Activated CD8-positive, alpha-beta memory T cell treated with anti-CD3 and anti-CD28 coated beads for 4 hours (primary cell): ENCODE results near the gene MMP11.

Experiments
- DNase-seq, 2 donors: peaks; one replicate each; pipeline ENCODE4 v3.0.0-alpha.2; 2020; ENCODE audit warnings: low read depth in 2 of 2

Gene MMP11

GRCh38 chr22:23828800-23829680, 56.4 kb downstream of the MMP11 start:
- no peak for DNase-seq

- DNase-seq = no peak
Measured at GRCh38 chr22:23829845-23830372, 57.3 kb downstream of the MMP11 start.

DNA sequence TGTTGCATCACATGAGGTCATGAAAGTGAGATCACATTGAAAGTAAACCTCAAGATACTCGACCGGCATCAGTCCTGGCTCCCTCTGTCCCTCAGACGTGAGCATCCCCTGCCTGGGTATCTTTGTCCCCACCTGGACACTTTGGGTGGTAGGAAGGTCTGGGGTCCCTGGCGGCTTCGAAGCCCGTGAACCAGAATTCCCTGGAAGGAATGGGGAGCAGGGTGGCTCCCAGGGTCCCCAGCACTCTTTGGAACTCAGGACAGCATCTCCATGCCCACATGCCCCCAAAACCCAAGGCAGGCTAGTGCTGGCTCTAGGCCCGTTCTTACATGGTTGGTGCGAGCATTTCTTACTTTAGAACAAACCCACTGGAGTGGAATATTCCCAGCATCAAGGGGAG, 58.6 kb downstream of the MMP11 start:
- DNase-seq = no peak

DNA sequence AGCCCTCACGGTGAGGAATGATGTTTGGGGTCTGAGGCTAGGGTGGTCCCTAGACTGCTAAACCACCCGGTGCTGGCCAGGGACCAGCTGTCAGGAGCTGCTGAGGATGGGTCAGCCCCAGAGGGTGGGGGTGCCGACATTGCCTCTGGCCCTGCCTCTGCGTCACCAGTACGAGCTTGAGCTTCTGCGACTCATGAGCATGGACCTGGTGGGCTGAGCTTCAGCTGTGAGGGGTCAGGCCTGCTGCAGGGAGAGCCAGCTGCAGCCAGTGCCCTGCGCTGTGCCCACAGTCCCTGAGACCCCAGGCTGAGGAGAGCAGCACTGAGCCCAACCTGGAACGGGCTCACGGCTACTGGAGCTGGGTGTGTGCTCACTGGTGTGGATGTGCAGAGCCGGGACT, 59.1 kb downstream of the MMP11 start:
- DNase-seq = no peak

GRCh38 chr22:23832226-23833016, 59.8 kb downstream of the MMP11 start:
- DNase-seq = no peak

DNA sequence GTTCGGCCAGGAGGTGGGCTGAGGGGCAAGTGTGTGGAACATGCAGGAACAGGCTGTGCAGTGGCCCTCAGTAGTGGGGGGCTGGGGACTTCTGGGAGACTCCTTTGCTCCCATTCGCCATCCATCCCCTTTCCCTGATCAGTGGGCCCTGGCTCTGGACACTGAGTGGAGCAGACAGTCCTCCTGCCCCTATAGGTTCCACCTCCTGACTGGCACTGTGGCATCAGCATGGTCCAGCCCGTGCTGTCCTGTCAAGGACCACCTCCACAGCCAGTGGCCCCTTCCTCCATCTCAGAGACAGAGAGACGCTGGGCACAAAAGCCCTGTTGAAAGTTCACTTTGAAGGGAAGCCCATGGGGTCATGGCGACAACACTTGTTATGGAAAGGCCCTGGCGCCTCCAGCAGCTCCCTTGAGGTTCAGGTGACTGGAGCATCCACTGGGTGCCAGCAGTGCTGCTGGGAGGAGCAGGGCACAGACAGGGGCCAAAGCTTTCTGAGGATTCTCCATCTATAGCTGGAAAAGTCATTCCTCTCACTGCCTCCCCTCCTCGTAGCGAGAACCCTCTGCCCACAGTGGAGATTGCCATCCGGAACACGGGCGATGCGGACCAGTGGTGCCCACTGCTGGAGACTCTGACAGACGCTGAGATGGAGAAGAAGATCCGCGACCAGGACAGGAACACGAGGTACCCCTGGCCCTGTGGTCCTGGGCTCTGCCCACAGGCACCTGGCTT, 60.5 kb downstream of the MMP11 start:
- DNase-seq = no peak
